ENCODE results near the gene ADPRM. TPM values are rescaled to one million over a fixed set of nuclear protein-coding genes. Genes with fewer than 3 reads are reported as not detected.

Gene ADPRM
- total and polyA plus RNA-seq, 4 donors = 3.7 to 10.8 (median 6.7) TPM

DNA sequence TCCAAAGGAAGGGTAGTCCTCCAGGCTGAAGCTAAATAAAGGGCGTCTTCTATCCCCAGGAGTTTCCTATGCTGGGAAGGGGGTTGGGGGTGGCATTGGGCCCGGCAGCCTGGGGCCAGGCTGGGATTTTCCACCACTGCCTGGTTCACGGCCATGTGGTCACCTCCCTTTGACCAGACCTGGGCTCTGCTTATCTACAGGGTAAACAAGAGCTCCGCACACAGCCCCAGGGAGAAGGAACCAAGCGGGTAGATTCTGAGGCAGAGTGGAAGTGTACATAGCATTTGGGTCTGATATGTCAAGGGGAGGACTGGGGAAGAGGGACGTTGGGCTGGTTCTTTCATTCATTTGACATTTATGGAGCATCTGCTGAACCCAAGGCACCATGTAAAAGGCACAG lies 59.7 kb downstream of the ADPRM start:
- 43% methylated on average over 6 of the region's 6 CpGs for WGBS
- peak; percentile 56 for DNase-seq (ENCODE audit: low spot score)
- Histone ChIP-seq H3K9me3 (ENCODE audit: control insufficient read depth in 4 of 4, low read length in 3 of 4) (no peaks in the 10 kb centered on the region), H3K4me3 (ENCODE audit: low read depth in 1 of 3, low read length in 3 of 3) (no peak overlapping the region), H3K27me3 (ENCODE audit: control insufficient read depth in 4 of 4, insufficient read depth in 4 of 4, low read length in 3 of 4) (no peaks in the 10 kb centered on the region), H3K36me3 (ENCODE audit: control insufficient read depth in 4 of 4, insufficient read depth in 3 of 4, low read depth in 1 of 4, low read length in 3 of 4) (peaks cover 0 to 3% (median 1%) of the 10 kb centered on the region in 4 donors), H3K9ac (ENCODE audit: low read depth in 1 of 2, low read length in 2 of 2) (peak overlapping the region in 1 of 2 donors; percentile 52), H3K27ac (ENCODE audit: low read depth in 1 of 2, low read length in 2 of 2) (peak overlapping the region; percentile 86 to 87), H3K4me1 (ENCODE audit: control insufficient read depth in 4 of 4, insufficient read depth in 4 of 4, low read length in 3 of 4) (peaks cover 15 to 44% (median 34%) of the 10 kb centered on the region in 4 donors)
- peak; percentile 42 to 63 for TF ChIP-seq RAD21 (IDR thresholded peaks at IDR 0.05)
- peak; percentile 27 for TF ChIP-seq HNF4G (IDR thresholded peaks at IDR 0.05)
- TF ChIP-seq FOXA1 (IDR thresholded peaks at IDR 0.05) = peak; percentile 96
- peak; percentile 97 to 99 for TF ChIP-seq RXRA (IDR thresholded peaks at IDR 0.05)
- TF ChIP-seq, protein P1, sequence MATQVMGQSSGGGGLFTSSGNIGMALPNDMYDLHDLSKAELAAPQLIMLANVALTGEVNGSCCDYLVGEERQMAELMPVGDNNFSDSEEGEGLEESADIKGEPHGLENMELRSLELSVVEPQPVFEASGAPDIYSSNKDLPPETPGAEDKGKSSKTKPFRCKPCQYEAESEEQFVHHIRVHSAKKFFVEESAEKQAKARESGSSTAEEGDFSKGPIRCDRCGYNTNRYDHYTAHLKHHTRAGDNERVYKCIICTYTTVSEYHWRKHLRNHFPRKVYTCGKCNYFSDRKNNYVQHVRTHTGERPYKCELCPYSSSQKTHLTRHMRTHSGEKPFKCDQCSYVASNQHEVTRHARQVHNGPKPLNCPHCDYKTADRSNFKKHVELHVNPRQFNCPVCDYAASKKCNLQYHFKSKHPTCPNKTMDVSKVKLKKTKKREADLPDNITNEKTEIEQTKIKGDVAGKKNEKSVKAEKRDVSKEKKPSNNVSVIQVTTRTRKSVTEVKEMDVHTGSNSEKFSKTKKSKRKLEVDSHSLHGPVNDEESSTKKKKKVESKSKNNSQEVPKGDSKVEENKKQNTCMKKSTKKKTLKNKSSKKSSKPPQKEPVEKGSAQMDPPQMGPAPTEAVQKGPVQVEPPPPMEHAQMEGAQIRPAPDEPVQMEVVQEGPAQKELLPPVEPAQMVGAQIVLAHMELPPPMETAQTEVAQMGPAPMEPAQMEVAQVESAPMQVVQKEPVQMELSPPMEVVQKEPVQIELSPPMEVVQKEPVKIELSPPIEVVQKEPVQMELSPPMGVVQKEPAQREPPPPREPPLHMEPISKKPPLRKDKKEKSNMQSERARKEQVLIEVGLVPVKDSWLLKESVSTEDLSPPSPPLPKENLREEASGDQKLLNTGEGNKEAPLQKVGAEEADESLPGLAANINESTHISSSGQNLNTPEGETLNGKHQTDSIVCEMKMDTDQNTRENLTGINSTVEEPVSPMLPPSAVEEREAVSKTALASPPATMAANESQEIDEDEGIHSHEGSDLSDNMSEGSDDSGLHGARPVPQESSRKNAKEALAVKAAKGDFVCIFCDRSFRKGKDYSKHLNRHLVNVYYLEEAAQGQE (IDR thresholded peaks at IDR 0.05) = peak; percentile 54
- peak in 1 of 2 donors; percentile 27 for TF ChIP-seq GABPA (IDR thresholded peaks at IDR 0.05 in 1 of 2, conservative IDR thresholded peaks at IDR 0.05 in 1 of 2)
- peak in 1 of 2 donors; percentile 70 for TF ChIP-seq EGR1 (IDR thresholded peaks at IDR 0.05; ENCODE audit: low read depth in 2 of 2)
- TF ChIP-seq, protein P2, sequence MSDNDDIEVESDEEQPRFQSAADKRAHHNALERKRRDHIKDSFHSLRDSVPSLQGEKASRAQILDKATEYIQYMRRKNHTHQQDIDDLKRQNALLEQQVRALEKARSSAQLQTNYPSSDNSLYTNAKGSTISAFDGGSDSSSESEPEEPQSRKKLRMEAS (IDR thresholded peaks at IDR 0.05) = peak; percentile 87
- TF ChIP-seq, protein P3, sequence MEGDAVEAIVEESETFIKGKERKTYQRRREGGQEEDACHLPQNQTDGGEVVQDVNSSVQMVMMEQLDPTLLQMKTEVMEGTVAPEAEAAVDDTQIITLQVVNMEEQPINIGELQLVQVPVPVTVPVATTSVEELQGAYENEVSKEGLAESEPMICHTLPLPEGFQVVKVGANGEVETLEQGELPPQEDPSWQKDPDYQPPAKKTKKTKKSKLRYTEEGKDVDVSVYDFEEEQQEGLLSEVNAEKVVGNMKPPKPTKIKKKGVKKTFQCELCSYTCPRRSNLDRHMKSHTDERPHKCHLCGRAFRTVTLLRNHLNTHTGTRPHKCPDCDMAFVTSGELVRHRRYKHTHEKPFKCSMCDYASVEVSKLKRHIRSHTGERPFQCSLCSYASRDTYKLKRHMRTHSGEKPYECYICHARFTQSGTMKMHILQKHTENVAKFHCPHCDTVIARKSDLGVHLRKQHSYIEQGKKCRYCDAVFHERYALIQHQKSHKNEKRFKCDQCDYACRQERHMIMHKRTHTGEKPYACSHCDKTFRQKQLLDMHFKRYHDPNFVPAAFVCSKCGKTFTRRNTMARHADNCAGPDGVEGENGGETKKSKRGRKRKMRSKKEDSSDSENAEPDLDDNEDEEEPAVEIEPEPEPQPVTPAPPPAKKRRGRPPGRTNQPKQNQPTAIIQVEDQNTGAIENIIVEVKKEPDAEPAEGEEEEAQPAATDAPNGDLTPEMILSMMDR (IDR thresholded peaks at IDR 0.05; ENCODE audit: low read depth, low read length, missing input control) = no peak
- TF ChIP-seq FOXA2 (IDR thresholded peaks at IDR 0.05) = peak; percentile 94
- peak; percentile 54 to 82 for TF ChIP-seq HNF4A (conservative IDR thresholded peaks at IDR 0.05)
- TF ChIP-seq, protein P4, sequence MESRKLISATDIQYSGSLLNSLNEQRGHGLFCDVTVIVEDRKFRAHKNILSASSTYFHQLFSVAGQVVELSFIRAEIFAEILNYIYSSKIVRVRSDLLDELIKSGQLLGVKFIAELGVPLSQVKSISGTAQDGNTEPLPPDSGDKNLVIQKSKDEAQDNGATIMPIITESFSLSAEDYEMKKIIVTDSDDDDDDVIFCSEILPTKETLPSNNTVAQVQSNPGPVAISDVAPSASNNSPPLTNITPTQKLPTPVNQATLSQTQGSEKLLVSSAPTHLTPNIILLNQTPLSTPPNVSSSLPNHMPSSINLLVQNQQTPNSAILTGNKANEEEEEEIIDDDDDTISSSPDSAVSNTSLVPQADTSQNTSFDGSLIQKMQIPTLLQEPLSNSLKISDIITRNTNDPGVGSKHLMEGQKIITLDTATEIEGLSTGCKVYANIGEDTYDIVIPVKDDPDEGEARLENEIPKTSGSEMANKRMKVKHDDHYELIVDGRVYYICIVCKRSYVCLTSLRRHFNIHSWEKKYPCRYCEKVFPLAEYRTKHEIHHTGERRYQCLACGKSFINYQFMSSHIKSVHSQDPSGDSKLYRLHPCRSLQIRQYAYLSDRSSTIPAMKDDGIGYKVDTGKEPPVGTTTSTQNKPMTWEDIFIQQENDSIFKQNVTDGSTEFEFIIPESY (IDR thresholded peaks at IDR 0.05) = peak; percentile 61
- TF ChIP-seq YY1 (IDR thresholded peaks at IDR 0.05) = peak; percentile 59
- TF ChIP-seq SP1 (IDR thresholded peaks at IDR 0.05) = peak; percentile 87
- TF ChIP-seq, protein P5, sequence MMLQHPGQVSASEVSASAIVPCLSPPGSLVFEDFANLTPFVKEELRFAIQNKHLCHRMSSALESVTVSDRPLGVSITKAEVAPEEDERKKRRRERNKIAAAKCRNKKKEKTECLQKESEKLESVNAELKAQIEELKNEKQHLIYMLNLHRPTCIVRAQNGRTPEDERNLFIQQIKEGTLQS (IDR thresholded peaks at IDR 0.05) = no peak
- TF ChIP-seq JUND (IDR thresholded peaks at IDR 0.05) = peak in 1 of 2 donors; percentile 78
- TF ChIP-seq NR2F2 (IDR thresholded peaks at IDR 0.05) = no peak
- no peak for TF ChIP-seq TAF1 (conservative IDR thresholded peaks at IDR 0.05)

All from liver (tissue), 9 donors.